ENCODE results near the gene FARSA. TPM values are rescaled to one million over a fixed set of nuclear protein-coding genes. Genes with fewer than 3 reads are reported as not detected.
"Not testable (repeated sequence)": the region's sequence is repeated elsewhere in the genome, so short reads cannot be mapped to it uniquely, and the experiment has no call there.

The FARSA gene
- polyA plus RNA-seq, 2 of the 4 experiments (the other 2 are of a cell fraction), result 18.1 to 58.7 TPM

DNA sequence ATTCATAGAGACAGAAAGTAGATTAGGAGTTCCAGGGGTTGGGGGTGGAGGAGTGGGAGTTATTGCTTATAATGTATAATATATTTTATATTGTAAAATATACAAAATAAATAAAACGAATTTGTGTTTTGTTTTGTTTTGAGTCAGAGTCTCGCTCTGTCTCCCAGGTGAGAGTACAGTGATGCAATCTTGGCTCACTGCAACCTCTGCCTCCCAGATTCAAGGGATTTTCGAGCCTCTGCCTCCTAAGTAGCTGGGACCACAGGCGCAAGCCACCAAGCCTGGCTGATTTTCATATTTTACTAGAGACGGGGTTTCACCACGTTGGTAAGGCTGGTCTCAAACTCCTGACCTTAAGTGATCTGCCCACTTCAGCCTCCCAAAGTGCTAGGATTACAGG lies 26.0 kb upstream of the FARSA start:
- Histone ChIP-seq H3K4me3 (no peak overlapping the region), H3K4me2 (no peak overlapping the region), H3K9me3 (no peaks in the 10 kb centered on the region), H3K27ac (no peak overlapping the region), H3K4me1 (peaks cover 14% of the 10 kb centered on the region; the same call in 2 of the 3 replicates)
- ChIA-PET POLR2A (interaction anchor here (0.6 kb wide), 1 partner anchor 27 kb away, joined by 3 read pairs; no protein-coding TSS in a partner anchor), CTCF (interaction anchor here (2.6 kb wide), 1 partner anchor 18 kb away, joined by 13 read pairs; no protein-coding TSS in a partner anchor)
- DNase-seq (ENCODE audit: low read depth in 1 of 2, low spot score in 1 of 2) (no peak), FAIRE-seq (no peak), ATAC-seq (no peak)
- WGBS (ENCODE audit: missing lambda C conversion rate), result 25% methylated on average over 6 of the region's 6 CpGs
- no peak for TF ChIP-seq RFX5 (IDR thresholded peaks at IDR 0.05)
- TF ChIP-seq, protein P1, sequence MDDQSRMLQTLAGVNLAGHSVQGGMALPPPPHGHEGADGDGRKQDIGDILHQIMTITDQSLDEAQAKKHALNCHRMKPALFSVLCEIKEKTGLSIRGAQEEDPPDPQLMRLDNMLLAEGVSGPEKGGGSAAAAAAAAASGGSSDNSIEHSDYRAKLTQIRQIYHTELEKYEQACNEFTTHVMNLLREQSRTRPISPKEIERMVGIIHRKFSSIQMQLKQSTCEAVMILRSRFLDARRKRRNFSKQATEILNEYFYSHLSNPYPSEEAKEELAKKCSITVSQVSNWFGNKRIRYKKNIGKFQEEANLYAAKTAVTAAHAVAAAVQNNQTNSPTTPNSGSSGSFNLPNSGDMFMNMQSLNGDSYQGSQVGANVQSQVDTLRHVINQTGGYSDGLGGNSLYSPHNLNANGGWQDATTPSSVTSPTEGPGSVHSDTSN (IDR thresholded peaks at IDR 0.05), result no peak
- no peak for TF ChIP-seq CBX2 (IDR thresholded peaks at IDR 0.05; ENCODE audit: borderline replicate concordance, low read depth)
- TF ChIP-seq, protein P2, sequence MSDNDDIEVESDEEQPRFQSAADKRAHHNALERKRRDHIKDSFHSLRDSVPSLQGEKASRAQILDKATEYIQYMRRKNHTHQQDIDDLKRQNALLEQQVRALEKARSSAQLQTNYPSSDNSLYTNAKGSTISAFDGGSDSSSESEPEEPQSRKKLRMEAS (IDR thresholded peaks at IDR 0.05), result no peak
- TF ChIP-seq CEBPB (IDR thresholded peaks at IDR 0.05), result no peak
- no peak for TF ChIP-seq SMC3 (IDR thresholded peaks at IDR 0.05)
- no peak for TF ChIP-seq HOXB13 (CRISPR knock-in tag; IDR thresholded peaks at IDR 0.05; ENCODE audit: low read depth)
- no peak for TF ChIP-seq ZFP36 (IDR thresholded peaks at IDR 0.05; ENCODE audit: borderline replicate concordance, partially characterized antibody)
- TF ChIP-seq SREBF2 (IDR thresholded peaks at IDR 0.05), result no peak
- TF ChIP-seq HDAC2 (IDR thresholded peaks at IDR 0.05), result no peak
- TF ChIP-seq EHMT2 (IDR thresholded peaks at IDR 0.05; ENCODE audit: low read depth), result no peak
- TF ChIP-seq NPAS2 (CRISPR knock-in tag; IDR thresholded peaks at IDR 0.05; ENCODE audit: borderline replicate concordance), result no peak
- no peak for TF ChIP-seq ZNF302 (CRISPR knock-in tag; IDR thresholded peaks at IDR 0.05)
- no peak for TF ChIP-seq ATOH8 (CRISPR knock-in tag; IDR thresholded peaks at IDR 0.05; ENCODE audit: low read depth)
- no peak for TF ChIP-seq RCOR1 (IDR thresholded peaks at IDR 0.05; ENCODE audit: low read depth, low read length)
- no peak for TF ChIP-seq CBX8 (IDR thresholded peaks at IDR 0.05)

GRCh38 chr19:12957389-12957952 lies 24.0 kb upstream of the FARSA start:
- peak overlapping the region; percentile 82 for H3K4me2 ChIP-seq
- ATAC-seq, result peak in 1 of 2 experiments; percentile 7; a peak in 3 of 6 replicates
- POLR2A ChIA-PET; DNase-seq (ENCODE audit: low read depth in 1 of 2, low spot score in 1 of 2); FAIRE-seq; H3K9me3 ChIP-seq: not testable (repeated sequence)
- TF ChIP-seq KDM1A (IDR thresholded peaks at IDR 0.05; ENCODE audit: low read depth) (0 out of 2 replicates have a peak, but pooled peaks have one; percentile 51), PHF8 (IDR thresholded peaks at IDR 0.05; ENCODE audit: borderline replicate concordance, low read depth) (peak; percentile 19; the same call in 1 of the 2 replicates), JUN (IDR thresholded peaks at IDR 0.05) (0 out of 5 replicates have a peak, but pooled peaks of 1 of the 2 experiments have one; percentile 7), CHD4 (IDR thresholded peaks at IDR 0.05; ENCODE audit: borderline replicate concordance) (peak; percentile 64; the same call in 1 of the 2 replicates)
- H3K27ac ChIP-seq, result peak overlapping the region; percentile 98 to 100
- peak overlapping the region; percentile 87 for H3K4me3 ChIP-seq
- H3K4me1 ChIP-seq, result peaks cover 21% of the 10 kb centered on the region; the same call in 2 of the 3 replicates
- 31% methylated on average over 27 of the region's 31 CpGs for WGBS (ENCODE audit: missing lambda C conversion rate)
- CTCF ChIA-PET, result interaction anchor here (0.9 to 1.6 kb wide), 2 partner anchors 20 to 211 kb away, joined by 3 to 4 read pairs; no protein-coding TSS in a partner anchor

Data from A549 (cell line).